ENCODE data around the gene TRAF3IP1.

Gene TRAF3IP1

GRCh38 chr2:238415036-238415764, 94.9 kb downstream of the TRAF3IP1 start:
- H3K4me1 ChIP-seq (ENCODE audit: control insufficient read depth, insufficient read depth, low read length, poor library complexity, severe bottlenecking): no peaks in the 10 kb centered on the region
- H3K36me3 ChIP-seq (ENCODE audit: control insufficient read depth, insufficient read depth, low read length): no peaks in the 10 kb centered on the region
- H3K27ac ChIP-seq (ENCODE audit: insufficient read depth, low read length, poor library complexity, severe bottlenecking): no peak overlapping the region
- no peak for DNase-seq
- no peak overlapping the region for H3K4me3 ChIP-seq (ENCODE audit: insufficient read depth, low read depth, low read length, poor library complexity, severe bottlenecking)
- H3K9me3 ChIP-seq (ENCODE audit: control insufficient read depth, low read length): no peaks in the 10 kb centered on the region
- no peaks in the 10 kb centered on the region for H3K27me3 ChIP-seq (replicated peaks; ENCODE audit: control insufficient read depth, insufficient read depth, low read length, poor library complexity, severe bottlenecking)

GRCh38 chr2:238415893-238416292, 95.6 kb downstream of the TRAF3IP1 start:
- Histone ChIP-seq H3K36me3 (ENCODE audit: control insufficient read depth, insufficient read depth, low read length) (no peaks in the 10 kb centered on the region), H3K4me3 (ENCODE audit: insufficient read depth, low read depth, low read length, poor library complexity, severe bottlenecking) (no peak overlapping the region), H3K9me3 (ENCODE audit: control insufficient read depth, low read length) (no peaks in the 10 kb centered on the region), H3K27me3 (replicated peaks; ENCODE audit: control insufficient read depth, insufficient read depth, low read length, poor library complexity, severe bottlenecking) (no peaks in the 10 kb centered on the region), H3K4me1 (ENCODE audit: control insufficient read depth, insufficient read depth, low read length, poor library complexity, severe bottlenecking) (no peaks in the 10 kb centered on the region), H3K27ac (ENCODE audit: insufficient read depth, low read length, poor library complexity, severe bottlenecking) (no peak overlapping the region)
- DNase-seq: no peak

- H3K4me1 ChIP-seq (ENCODE audit: control insufficient read depth, insufficient read depth, low read length, poor library complexity, severe bottlenecking): no peaks in the 10 kb centered on the region
- H3K27me3 ChIP-seq (replicated peaks; ENCODE audit: control insufficient read depth, insufficient read depth, low read length, poor library complexity, severe bottlenecking): no peaks in the 10 kb centered on the region
- no peak overlapping the region for H3K4me3 ChIP-seq (ENCODE audit: insufficient read depth, low read depth, low read length, poor library complexity, severe bottlenecking)
- H3K9me3 ChIP-seq (ENCODE audit: control insufficient read depth, low read length): no peaks in the 10 kb centered on the region
- no peak overlapping the region for H3K27ac ChIP-seq (ENCODE audit: insufficient read depth, low read length, poor library complexity, severe bottlenecking)
- no peaks in the 10 kb centered on the region for H3K36me3 ChIP-seq (ENCODE audit: control insufficient read depth, insufficient read depth, low read length)
- DNase-seq: no peak
Observed at GRCh38 chr2:238418196-238418998, 98.1 kb downstream of the TRAF3IP1 start.

GRCh38 chr2:238418999-238419546, 98.8 kb downstream of the TRAF3IP1 start:
- DNase-seq: no peak

GRCh38 chr2:238420442-238420841, 100.1 kb downstream of the TRAF3IP1 start:
- no peak overlapping the region for H3K27ac ChIP-seq (ENCODE audit: insufficient read depth, low read length, poor library complexity, severe bottlenecking)
- H3K9me3 ChIP-seq (ENCODE audit: control insufficient read depth, low read length): no peaks in the 10 kb centered on the region
- no peaks in the 10 kb centered on the region for H3K27me3 ChIP-seq (replicated peaks; ENCODE audit: control insufficient read depth, insufficient read depth, low read length, poor library complexity, severe bottlenecking)
- DNase-seq: no peak
- H3K36me3 ChIP-seq (ENCODE audit: control insufficient read depth, insufficient read depth, low read length): no peaks in the 10 kb centered on the region
- no peak overlapping the region for H3K4me3 ChIP-seq (ENCODE audit: insufficient read depth, low read depth, low read length, poor library complexity, severe bottlenecking)
- no peaks in the 10 kb centered on the region for H3K4me1 ChIP-seq (ENCODE audit: control insufficient read depth, insufficient read depth, low read length, poor library complexity, severe bottlenecking)

More at GRCh38 chr2:238418999-238419546, 98.8 kb downstream of the TRAF3IP1 start:
- Histone ChIP-seq H3K36me3 (ENCODE audit: control insufficient read depth, insufficient read depth, low read length) (no peaks in the 10 kb centered on the region), H3K4me3 (ENCODE audit: insufficient read depth, low read depth, low read length, poor library complexity, severe bottlenecking) (no peak overlapping the region), H3K27ac (ENCODE audit: insufficient read depth, low read length, poor library complexity, severe bottlenecking) (no peak overlapping the region), H3K27me3 (replicated peaks; ENCODE audit: control insufficient read depth, insufficient read depth, low read length, poor library complexity, severe bottlenecking) (no peaks in the 10 kb centered on the region), H3K9me3 (ENCODE audit: control insufficient read depth, low read length) (no peaks in the 10 kb centered on the region), H3K4me1 (ENCODE audit: control insufficient read depth, insufficient read depth, low read length, poor library complexity, severe bottlenecking) (no peaks in the 10 kb centered on the region)

- no peaks in the 10 kb centered on the region for H3K27me3 ChIP-seq (replicated peaks; ENCODE audit: control insufficient read depth, insufficient read depth, low read length, poor library complexity, severe bottlenecking)
- no peaks in the 10 kb centered on the region for H3K9me3 ChIP-seq (ENCODE audit: control insufficient read depth, low read length)
- no peaks in the 10 kb centered on the region for H3K36me3 ChIP-seq (ENCODE audit: control insufficient read depth, insufficient read depth, low read length)
- no peaks in the 10 kb centered on the region for H3K4me1 ChIP-seq (ENCODE audit: control insufficient read depth, insufficient read depth, low read length, poor library complexity, severe bottlenecking)
- H3K4me3 ChIP-seq (ENCODE audit: insufficient read depth, low read depth, low read length, poor library complexity, severe bottlenecking): no peak overlapping the region
- no peak for DNase-seq
- no peak overlapping the region for H3K27ac ChIP-seq (ENCODE audit: insufficient read depth, low read length, poor library complexity, severe bottlenecking)
Observed at GRCh38 chr2:238420878-238421694, 100.8 kb downstream of the TRAF3IP1 start.

- no peak overlapping the region for H3K4me3 ChIP-seq (ENCODE audit: insufficient read depth, low read depth, low read length, poor library complexity, severe bottlenecking)
- no peaks in the 10 kb centered on the region for H3K36me3 ChIP-seq (ENCODE audit: control insufficient read depth, insufficient read depth, low read length)
- peaks cover 3% of the 10 kb centered on the region for H3K4me1 ChIP-seq (ENCODE audit: control insufficient read depth, insufficient read depth, low read length, poor library complexity, severe bottlenecking)
- H3K27me3 ChIP-seq (replicated peaks; ENCODE audit: control insufficient read depth, insufficient read depth, low read length, poor library complexity, severe bottlenecking): no peaks in the 10 kb centered on the region
- DNase-seq: no peak
- H3K9me3 ChIP-seq (ENCODE audit: control insufficient read depth, low read length): no peaks in the 10 kb centered on the region
- H3K27ac ChIP-seq (ENCODE audit: insufficient read depth, low read length, poor library complexity, severe bottlenecking): no peak overlapping the region
Observed at GRCh38 chr2:238421695-238422035, 101.3 kb downstream of the TRAF3IP1 start.

GRCh38 chr2:238422285-238422684, 102.0 kb downstream of the TRAF3IP1 start:
- no peaks in the 10 kb centered on the region for H3K36me3 ChIP-seq (ENCODE audit: control insufficient read depth, insufficient read depth, low read length)
- peaks cover 5% of the 10 kb centered on the region for H3K4me1 ChIP-seq (ENCODE audit: control insufficient read depth, insufficient read depth, low read length, poor library complexity, severe bottlenecking)
- H3K9me3 ChIP-seq (ENCODE audit: control insufficient read depth, low read length): no peaks in the 10 kb centered on the region
- no peak for DNase-seq
- H3K27me3 ChIP-seq (replicated peaks; ENCODE audit: control insufficient read depth, insufficient read depth, low read length, poor library complexity, severe bottlenecking): no peaks in the 10 kb centered on the region
- H3K4me3 ChIP-seq (ENCODE audit: insufficient read depth, low read depth, low read length, poor library complexity, severe bottlenecking): no peak overlapping the region
- H3K27ac ChIP-seq (ENCODE audit: insufficient read depth, low read length, poor library complexity, severe bottlenecking): no peak overlapping the region

- Histone ChIP-seq H3K36me3 (ENCODE audit: control insufficient read depth, insufficient read depth, low read length) (no peaks in the 10 kb centered on the region), H3K9me3 (ENCODE audit: control insufficient read depth, low read length) (no peaks in the 10 kb centered on the region), H3K4me1 (ENCODE audit: control insufficient read depth, insufficient read depth, low read length, poor library complexity, severe bottlenecking) (peaks cover 8% of the 10 kb centered on the region), H3K27ac (ENCODE audit: insufficient read depth, low read length, poor library complexity, severe bottlenecking) (no peak overlapping the region), H3K27me3 (replicated peaks; ENCODE audit: control insufficient read depth, insufficient read depth, low read length, poor library complexity, severe bottlenecking) (no peaks in the 10 kb centered on the region), H3K4me3 (ENCODE audit: insufficient read depth, low read depth, low read length, poor library complexity, severe bottlenecking) (no peak overlapping the region)
- DNase-seq: no peak
Observed at GRCh38 chr2:238422940-238423339, 102.6 kb downstream of the TRAF3IP1 start.
